ENCODE data around the gene SLC2A11. TPM values are rescaled to one million over a fixed set of nuclear protein-coding genes. Genes with fewer than 3 reads are reported as not detected.
"Not testable (repeated sequence)": the region's sequence is repeated elsewhere in the genome, so short reads cannot be mapped to it uniquely, and the experiment has no call there.

The SLC2A11 gene
- total RNA-seq, 4 donors from 2014 or later: 0.57 to 4.4 (median 2.9) TPM

DNA sequence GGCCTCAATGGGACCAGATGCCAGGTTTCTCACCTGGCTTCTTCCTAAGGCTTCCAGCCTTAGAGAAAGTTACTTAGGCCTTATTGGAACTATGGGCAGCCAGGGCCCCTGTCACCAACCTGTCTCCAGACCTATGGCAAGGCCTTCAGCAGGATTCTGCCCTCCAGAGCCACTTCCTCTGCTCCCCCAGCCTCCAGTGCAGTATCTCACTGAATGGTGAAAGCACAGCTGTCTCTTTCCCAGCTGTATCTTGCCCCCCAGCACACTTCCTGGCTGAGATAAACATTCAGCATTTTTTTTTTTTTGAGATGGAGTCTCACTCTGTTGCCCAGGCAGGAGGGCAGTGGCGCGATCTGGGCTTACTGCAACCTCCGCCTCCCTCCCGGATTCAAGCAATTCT, 1.5 kb downstream of the SLC2A11 start:
- Histone ChIP-seq H3K36me3 (no peaks in the 10 kb centered on the region), H3K4me3 (no peak overlapping the region), H3K27me3 (no peaks in the 10 kb centered on the region), H3K4me1 (peaks cover 7 to 27% (median 16%) of the 10 kb centered on the region in 3 donors), H3K27ac (no peak overlapping the region), H3K9me3 (no peaks in the 10 kb centered on the region)
- no peak for DNase-seq
- 83% methylated on average over 4 of the region's 4 CpGs; no CpG with 5 or more reads in 1 of the 2 donors for WGBS, 2 donors
- intact Hi-C loops (cut with DNase I): no loop called here
- TF ChIP-seq POLR2A (IDR thresholded peaks at IDR 0.05) (no peak), CTCF (IDR thresholded peaks at IDR 0.05) (no peak)

GRCh38 chr22:23860187-23860586, 2.5 kb downstream of the SLC2A11 start:
- H3K36me3 ChIP-seq; intact Hi-C loops (cut with DNase I): not testable (repeated sequence)
- WGBS, 2 donors: 91% methylated on average over 8 of the region's 8 CpGs

DNA sequence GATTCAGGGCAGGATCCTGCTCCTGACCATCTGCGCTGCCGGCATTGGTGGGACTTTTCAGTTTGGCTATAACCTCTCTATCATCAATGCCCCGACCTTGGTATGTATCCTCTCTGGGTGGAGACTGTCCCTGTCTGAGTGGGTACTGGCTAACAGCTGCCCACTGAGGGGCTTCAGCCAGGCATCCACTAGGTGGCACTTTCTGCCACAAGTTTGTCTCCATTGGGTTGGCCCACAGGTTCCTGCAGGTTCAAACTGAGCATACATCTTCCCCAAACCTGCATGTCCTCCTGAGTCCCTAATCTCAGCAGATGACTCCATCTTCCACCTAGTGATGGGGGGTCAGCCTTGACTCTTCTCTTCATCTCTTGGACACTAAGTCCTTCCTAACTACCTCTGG, 4.4 kb downstream of the SLC2A11 start:
- 83 to 93% methylated on average over 1 to 2 of the region's 3 CpGs for WGBS, 2 donors
- H3K4me1 ChIP-seq: peaks cover 7 to 18% (median 9%) of the 10 kb centered on the region in 3 donors
- no peak for DNase-seq
- no peaks in the 10 kb centered on the region for H3K27me3 ChIP-seq
- no peak for TF ChIP-seq POLR2A (IDR thresholded peaks at IDR 0.05)
- TF ChIP-seq CTCF (IDR thresholded peaks at IDR 0.05): peak in 5 of 6 experiments; percentile 21 to 50 (median 38)
- H3K4me3 ChIP-seq: no peak overlapping the region
- H3K9me3 ChIP-seq: no peaks in the 10 kb centered on the region
- H3K36me3 ChIP-seq: no peaks in the 10 kb centered on the region
- intact Hi-C loops (cut with DNase I): no loop called here
- no peak overlapping the region for H3K27ac ChIP-seq

More at GRCh38 chr22:23860187-23860586, 2.5 kb downstream of the SLC2A11 start:
- H3K4me3 ChIP-seq, H3K27me3 ChIP-seq, H3K9me3 ChIP-seq, DNase-seq, H3K27ac ChIP-seq: not testable (repeated sequence)
- H3K4me1 ChIP-seq: peaks cover 7 to 27% (median 16%) of the 10 kb centered on the region in 3 donors

DNA sequence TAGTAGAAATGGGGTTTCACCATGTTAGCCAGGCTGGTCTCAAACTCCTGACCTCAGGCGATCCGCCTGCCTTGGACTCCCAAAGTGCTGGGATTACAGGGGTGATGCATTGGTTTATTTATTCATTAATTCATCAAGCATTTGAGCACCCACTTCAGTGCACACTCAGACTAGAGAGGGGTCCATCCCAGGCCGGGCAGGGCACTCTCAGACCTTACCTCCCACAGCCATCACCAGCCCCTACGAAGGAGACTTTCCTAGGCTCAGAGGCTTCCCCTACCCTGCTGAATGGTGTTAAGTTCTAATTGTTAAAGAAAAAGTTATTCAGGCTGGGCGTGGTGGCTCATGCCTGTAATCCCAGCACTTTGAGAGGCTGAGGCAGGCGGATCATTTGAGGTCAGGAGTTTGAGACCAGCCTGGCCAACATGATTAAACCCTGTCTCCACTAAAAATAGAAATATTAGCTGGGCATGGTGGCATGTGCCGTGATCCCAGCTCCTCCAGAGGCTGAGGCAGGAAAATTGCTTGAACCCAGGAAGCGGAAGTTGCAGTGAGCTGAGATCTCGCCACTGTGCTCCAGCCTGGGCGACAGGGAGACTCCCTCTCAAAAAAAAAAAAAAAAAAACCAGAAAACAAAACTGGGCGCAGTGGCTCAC, 7.0 kb downstream of the SLC2A11 start:
- H3K36me3 ChIP-seq: peaks cover 0 to 22% (median 0%) of the 10 kb centered on the region in 3 donors
- H3K4me1 ChIP-seq; H3K4me3 ChIP-seq; H3K9me3 ChIP-seq; DNase-seq; intact Hi-C loops (cut with DNase I); H3K27me3 ChIP-seq; H3K27ac ChIP-seq: not testable (repeated sequence)
- 68 to 86% methylated on average over 7 of the region's 11 CpGs for WGBS, 2 donors

DNA sequence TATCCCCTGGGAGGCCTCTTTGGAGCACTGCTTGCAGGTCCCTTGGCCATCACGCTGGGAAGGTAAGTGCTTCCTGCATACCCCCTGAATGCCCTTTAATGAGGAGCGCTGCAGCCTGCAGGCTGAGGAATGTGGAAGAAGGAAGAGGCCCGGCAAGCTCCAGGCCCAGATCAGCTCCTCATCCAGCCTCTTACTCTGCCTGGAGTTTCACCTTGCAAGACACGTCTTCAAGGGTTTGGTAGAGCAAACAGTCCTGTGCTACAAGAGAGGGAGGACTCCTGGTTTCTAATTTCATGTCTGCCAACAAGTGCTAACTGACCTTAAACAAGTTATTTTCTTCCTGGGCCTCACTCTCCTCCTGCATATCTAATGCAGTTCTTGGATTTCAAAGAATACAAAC, 10.9 kb downstream of the SLC2A11 start:
- Histone ChIP-seq H3K9me3 (no peaks in the 10 kb centered on the region), H3K27me3 (no peaks in the 10 kb centered on the region), H3K36me3 (peaks cover 0 to 29% (median 0%) of the 10 kb centered on the region in 3 donors), H3K27ac (no peak overlapping the region), H3K4me3 (no peak overlapping the region), H3K4me1 (no peaks in the 10 kb centered on the region)
- no peak for DNase-seq
- WGBS, 2 donors: 83 to 88% methylated on average over 2 of the region's 4 CpGs
- TF ChIP-seq CTCF (IDR thresholded peaks at IDR 0.05): no peak
- TF ChIP-seq POLR2A (IDR thresholded peaks at IDR 0.05): no peak
- intact Hi-C loops (cut with DNase I): no loop called here

- WGBS, 2 donors: 75 to 85% methylated on average over 4 of the region's 4 CpGs
- H3K27me3 ChIP-seq: no peaks in the 10 kb centered on the region
- TF ChIP-seq POLR2A (IDR thresholded peaks at IDR 0.05) (no peak), CTCF (IDR thresholded peaks at IDR 0.05) (no peak)
- no peak for DNase-seq
- no peak overlapping the region for H3K27ac ChIP-seq
- no peak overlapping the region for H3K4me3 ChIP-seq
- peaks cover 0 to 30% (median 0%) of the 10 kb centered on the region in 3 donors for H3K36me3 ChIP-seq
- no peaks in the 10 kb centered on the region for H3K4me1 ChIP-seq
- intact Hi-C loops (cut with DNase I): no loop called here
- no peaks in the 10 kb centered on the region for H3K9me3 ChIP-seq
These were observed 17.2 kb downstream of the SLC2A11 start for GRCh38 chr22:23874871-23875270.

Data from esophagus squamous epithelium (tissue), 5 donors.